Measurements from ENCODE around the gene SCRN2. TPM values are rescaled to one million over a fixed set of nuclear protein-coding genes. Genes with fewer than 3 reads are reported as not detected.
A peak's percentile ranks its signal among the peaks of the same experiment; 100 is the strongest.

Gene SCRN2
- total and polyA plus RNA-seq, 2 experiments from 2014 or later: 40.6 to 45.5 TPM

GRCh38 chr17:47851764-47852112 is 10.7 kb upstream of the SCRN2 start:
- H3K4me1 ChIP-seq (ENCODE audit: insufficient read depth): peaks cover 39% of the 10 kb centered on the region
- Mint-ChIP-seq H3K27ac (no peak overlapping the region), H3K4me3 (peak overlapping the region; percentile 68), H3K9me3 (no peaks in the 10 kb centered on the region), H3K4me1 (peaks cover 45% of the 10 kb centered on the region), H3K27me3 (ENCODE audit: insufficient read depth, low read depth, poor library complexity) (peaks cover 90% of the 10 kb centered on the region), H3K36me3 (ENCODE audit: low read depth) (no peaks in the 10 kb centered on the region)
- H3K9me2 ChIP-seq (ENCODE audit: insufficient read depth): no peaks in the 10 kb centered on the region
- no peak for TF ChIP-seq ZNF114 (CRISPR knock-in tag; IDR thresholded peaks at IDR 0.05)
- TF ChIP-seq, protein P1, sequence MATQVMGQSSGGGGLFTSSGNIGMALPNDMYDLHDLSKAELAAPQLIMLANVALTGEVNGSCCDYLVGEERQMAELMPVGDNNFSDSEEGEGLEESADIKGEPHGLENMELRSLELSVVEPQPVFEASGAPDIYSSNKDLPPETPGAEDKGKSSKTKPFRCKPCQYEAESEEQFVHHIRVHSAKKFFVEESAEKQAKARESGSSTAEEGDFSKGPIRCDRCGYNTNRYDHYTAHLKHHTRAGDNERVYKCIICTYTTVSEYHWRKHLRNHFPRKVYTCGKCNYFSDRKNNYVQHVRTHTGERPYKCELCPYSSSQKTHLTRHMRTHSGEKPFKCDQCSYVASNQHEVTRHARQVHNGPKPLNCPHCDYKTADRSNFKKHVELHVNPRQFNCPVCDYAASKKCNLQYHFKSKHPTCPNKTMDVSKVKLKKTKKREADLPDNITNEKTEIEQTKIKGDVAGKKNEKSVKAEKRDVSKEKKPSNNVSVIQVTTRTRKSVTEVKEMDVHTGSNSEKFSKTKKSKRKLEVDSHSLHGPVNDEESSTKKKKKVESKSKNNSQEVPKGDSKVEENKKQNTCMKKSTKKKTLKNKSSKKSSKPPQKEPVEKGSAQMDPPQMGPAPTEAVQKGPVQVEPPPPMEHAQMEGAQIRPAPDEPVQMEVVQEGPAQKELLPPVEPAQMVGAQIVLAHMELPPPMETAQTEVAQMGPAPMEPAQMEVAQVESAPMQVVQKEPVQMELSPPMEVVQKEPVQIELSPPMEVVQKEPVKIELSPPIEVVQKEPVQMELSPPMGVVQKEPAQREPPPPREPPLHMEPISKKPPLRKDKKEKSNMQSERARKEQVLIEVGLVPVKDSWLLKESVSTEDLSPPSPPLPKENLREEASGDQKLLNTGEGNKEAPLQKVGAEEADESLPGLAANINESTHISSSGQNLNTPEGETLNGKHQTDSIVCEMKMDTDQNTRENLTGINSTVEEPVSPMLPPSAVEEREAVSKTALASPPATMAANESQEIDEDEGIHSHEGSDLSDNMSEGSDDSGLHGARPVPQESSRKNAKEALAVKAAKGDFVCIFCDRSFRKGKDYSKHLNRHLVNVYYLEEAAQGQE (IDR thresholded peaks at IDR 0.05; ENCODE audit: unreplicated experiment): no peak
- TF ChIP-seq EZH2 (IDR thresholded peaks at IDR 0.05; ENCODE audit: low read depth, unreplicated experiment): peak; percentile 78
- no peak for TF ChIP-seq ZNF331 (CRISPR knock-in tag; IDR thresholded peaks at IDR 0.05; ENCODE audit: low read depth)
- no peak for TF ChIP-seq EZH2phosphoT487 (IDR thresholded peaks at IDR 0.05; ENCODE audit: unreplicated experiment)
- TF ChIP-seq CTCF (conservative IDR thresholded peaks at IDR 0.05; ENCODE audit: low read depth in 2 of 2): no peak
- peak; percentile 9 for ATAC-seq
- H3K27ac ChIP-seq (ENCODE audit: low read depth): no peak overlapping the region
- peaks cover 4% of the 10 kb centered on the region; the same call in 1 of the 2 replicates for H4K20me1 ChIP-seq (replicated peaks; ENCODE audit: insufficient read depth)
- DNase-seq (ENCODE audit: low spot score): peak; percentile 74
- H3K79me2 ChIP-seq (replicated peaks; ENCODE audit: insufficient read depth): no peaks in the 10 kb centered on the region
- peak overlapping the region; percentile 96 for H3K4me2 ChIP-seq
- H3K36me3 ChIP-seq (ENCODE audit: insufficient read depth): no peaks in the 10 kb centered on the region
- H3K27me3 ChIP-seq (ENCODE audit: insufficient read depth): peaks cover 96% of the 10 kb centered on the region
- H2AFZ ChIP-seq: peak overlapping the region; percentile 95
- peak overlapping the region; percentile 58 for H3K4me3 ChIP-seq
- peaks cover 23% of the 10 kb centered on the region for H3F3A ChIP-seq (replicated peaks; ENCODE audit: low read depth)

DNA sequence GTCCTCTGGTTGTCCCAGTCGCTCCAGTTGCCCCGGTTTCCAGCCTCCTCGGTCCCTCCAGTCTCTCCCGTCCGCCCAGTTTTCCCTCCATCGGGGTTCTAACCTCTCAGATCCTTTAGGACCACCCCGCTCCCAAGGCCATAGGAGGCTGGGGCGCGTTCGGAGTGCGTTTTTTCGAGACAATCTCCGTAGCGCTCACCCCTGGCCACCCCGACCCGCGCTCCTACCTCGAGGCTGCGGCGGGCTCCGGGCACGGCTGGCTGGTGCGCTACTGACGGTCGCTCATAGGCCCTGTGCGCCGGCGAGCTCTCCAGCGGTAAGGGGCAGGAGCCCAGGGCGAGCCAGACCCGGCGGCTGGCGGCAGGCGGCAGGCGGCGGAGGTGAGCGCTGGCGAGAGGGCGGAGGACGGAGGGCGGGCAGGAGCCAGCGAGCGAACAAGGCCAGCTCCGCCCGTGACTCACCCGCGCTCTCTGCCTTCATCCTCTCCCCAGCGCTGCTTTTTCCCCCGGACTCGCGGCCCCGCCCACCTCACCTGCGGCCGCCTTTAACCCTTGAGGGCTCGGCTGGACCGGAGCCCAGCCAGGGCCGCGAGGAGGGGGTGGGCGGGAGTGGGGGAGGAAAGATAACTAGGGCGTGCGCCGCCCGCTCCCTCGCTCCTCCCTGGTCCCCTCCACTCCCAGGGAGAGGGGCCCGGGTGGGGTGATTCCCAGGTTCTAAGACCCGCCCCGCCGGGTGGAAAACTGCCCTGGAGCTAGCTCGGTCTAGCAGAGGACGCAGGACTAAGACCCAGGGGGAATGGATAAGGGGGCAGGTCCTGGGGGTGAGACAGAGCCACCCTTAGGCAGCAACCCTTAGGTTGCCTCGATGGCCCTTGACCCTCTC is 9.9 kb upstream of the SCRN2 start, which contains the start of gene SP6:
Gene SP6 (minus strand): TSS at position 472 of the 882 bp plus-strand sequence. CDS start 2,734 bp downstream, outside the sequence.
- H3K27ac Mint-ChIP-seq: no peak within 1 kb of the TSS
- peak within 1 kb of the TSS; percentile 96 for H3K4me2 ChIP-seq

More for the DNA sequence above, 9.9 kb upstream of the SCRN2 start, which contains the start of gene SP6:
- Mint-ChIP-seq H3K9me3 (no peaks in the 10 kb centered on the region), H3K4me1 (peaks cover 40% of the 10 kb centered on the region), H3K27me3 (ENCODE audit: insufficient read depth, low read depth, poor library complexity) (peaks cover 91% of the 10 kb centered on the region), H3K4me3 (peak within 1 kb of the TSS; percentile 77), H3K36me3 (ENCODE audit: low read depth) (no peaks in the 10 kb centered on the region)
- Histone ChIP-seq H3K4me1 (ENCODE audit: insufficient read depth) (peaks cover 33% of the 10 kb centered on the region), H3K27ac (ENCODE audit: low read depth) (no peak within 1 kb of the TSS), H2AFZ (peak within 1 kb of the TSS; percentile 96), H3K79me2 (replicated peaks; ENCODE audit: insufficient read depth) (no peaks in the 10 kb centered on the region), H3F3A (replicated peaks; ENCODE audit: low read depth) (peaks cover 23% of the 10 kb centered on the region), H3K4me3 (peak within 1 kb of the TSS; percentile 58), H3K9me2 (ENCODE audit: insufficient read depth) (no peaks in the 10 kb centered on the region), H3K36me3 (ENCODE audit: insufficient read depth) (no peaks in the 10 kb centered on the region), H4K20me1 (replicated peaks; ENCODE audit: insufficient read depth) (peaks cover 4% of the 10 kb centered on the region), H3K27me3 (ENCODE audit: insufficient read depth) (peaks cover 96% of the 10 kb centered on the region)
- no peak for TF ChIP-seq JUNB (IDR thresholded peaks at IDR 0.05; ENCODE audit: unreplicated experiment)
- peak; percentile 83 for TF ChIP-seq EZH2 (IDR thresholded peaks at IDR 0.05; ENCODE audit: low read depth, unreplicated experiment)
- TF ChIP-seq POLR2AphosphoS5 (IDR thresholded peaks at IDR 0.05; ENCODE audit: low read depth): peak; percentile 77
- TF ChIP-seq CTCF (conservative IDR thresholded peaks at IDR 0.05; ENCODE audit: low read depth in 2 of 2): peak in 1 of 2 experiments; percentile 21; a peak in 1 of 4 replicates
- DNase-seq (ENCODE audit: low spot score) (peak; percentile 93), ATAC-seq (peak; percentile 59)
